Sigmoid colon (tissue), 7 donors: Measurements from ENCODE around the gene HSD3B1. TPM values are rescaled to one million over a fixed set of nuclear protein-coding genes. Genes with fewer than 3 reads are reported as not detected.
"Not testable (repeated sequence)": the region's sequence is repeated elsewhere in the genome, so short reads cannot be mapped to it uniquely, and the experiment has no call there.

Source experiments
- DNase-seq: peaks from one replicate; pipeline ENCODE4 v3.0.0-alpha.2; 2019
- H3K27ac ChIP-seq, 4 donors: fragments of 200-600 bp; sonication (generic); one replicate each; pipeline ENCODE4 v1.5.1; 2016 to 2019; ENCODE audit warnings: mild to moderate bottlenecking in 1 of 4
- H3K27me3 ChIP-seq, 3 donors: fragments of 200-600 bp; sonication (generic); one replicate each; pipeline ENCODE4 v1.5.1; 2019; ENCODE audit warnings: mild to moderate bottlenecking in 1 of 3
- H3K36me3 ChIP-seq, 4 donors: fragments of 200-600 bp; sonication (generic); one replicate each; pipeline ENCODE4 v1.5.1; 2016 to 2019
- H3K4me1 ChIP-seq, 4 donors: fragments of 200-600 bp; sonication (generic); one replicate each; pipeline ENCODE4 v1.5.1; 2017 to 2019
- H3K4me3 ChIP-seq, 4 donors: fragments of 200-600 bp; sonication (generic); one replicate each; pipeline ENCODE4 v1.5.1; 2017 to 2019; ENCODE audit warnings: mild to moderate bottlenecking in 2 of 4, moderate library complexity in 1 of 4
- H3K9me3 ChIP-seq, 4 donors: fragments of 200-600 bp in 3 of 4; sonication (generic) in 3 of 4; one replicate each; pipeline versions ENCODE4 v1.5.1 to v1.6.1; 2013 to 2019
- EP300 ChIP-seq, 4 donors: sonication (generic); formaldehyde crosslinking; IDR thresholded peaks; one replicate each; pipeline ENCODE4 v1.6.1; 2017; ENCODE audit warnings: antibody characterized with exemption in 4 of 4
- POLR2A ChIP-seq, 2 donors: fragments of 450-650 bp; IDR thresholded peaks; one replicate each; pipeline ENCODE4 v1.6.1; 2016; ENCODE audit warnings: antibody characterized with exemption in 2 of 2, mild to moderate bottlenecking in 2 of 2, moderate library complexity in 2 of 2
- POLR2AphosphoS5 ChIP-seq, 4 donors: sonication (generic); formaldehyde crosslinking; IDR thresholded peaks; one replicate each; pipeline ENCODE4 v1.6.1; 2017; ENCODE audit warnings: antibody characterized with exemption in 4 of 4
- WGBS, 2 donors: extraction: QIAGEN DNeasy Blood & Tissue Kit; methylation state at CpG; one replicate each; pipeline ENCODE4 v1.1.7; 2013; 5-methylcytosine and 5-hydroxymethylcytosine counted together
- intact Hi-C: fragments of 100-400 bp; cut with DNase I; formaldehyde crosslinking; loops from one replicate; pipeline ENCODE4 v1.15.1; 2023
- polyA plus RNA-seq, 3 donors: library from polyadenylated mRNA; stranded (reverse); fragments of 200-250 nt; gene quantifications; one replicate each; pipeline ENCODE4 v1.2.3, GENCODE V29; 2013
- total RNA-seq, 4 donors: library from RNA; depleted of rRNA; stranded (reverse); fragments of >200 nt; gene quantifications; one replicate each; pipeline ENCODE4 v1.1.0, GENCODE V29; 2016
- TF ChIP-seq, protein P1 (sequence below), 4 experiments: fragments of 450-650 bp in 3 of 4; fragments of 200-600 bp in 1 of 4; IDR thresholded peaks; one replicate each; pipeline ENCODE4 v1.5.1; 2016 to 2019; ENCODE audit warnings: antibody characterized with exemption in 4 of 4, mild to moderate bottlenecking in 3 of 4, moderate library complexity in 2 of 4
- donor health status: healthy with polysubstance abuse.
- donor health status: Bipolar disorder and iron deficiency.
- donor health status: healthy.

The HSD3B1 gene
- total and polyA plus RNA-seq, 7 donors, result 0.06 TPM; not detected in 6

DNA sequence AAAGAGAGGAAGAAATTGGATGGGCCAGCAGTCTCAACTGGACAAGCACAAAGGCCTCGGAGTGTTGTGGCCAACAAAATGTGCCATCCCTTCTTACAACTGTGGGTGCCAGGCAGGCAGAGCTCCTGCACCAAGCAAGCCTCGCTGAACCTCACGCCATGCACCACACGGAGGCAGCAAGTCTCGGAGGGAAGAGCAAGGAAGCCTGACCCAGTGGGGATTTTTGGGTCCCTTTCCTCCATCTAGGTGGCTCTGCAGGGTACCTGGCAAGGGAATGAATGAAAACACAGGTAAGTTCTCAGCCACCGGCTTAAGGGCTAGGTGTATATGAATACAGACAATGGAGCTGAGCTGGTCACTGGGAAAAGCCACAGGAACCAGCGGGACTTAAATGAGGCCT, 40.8 kb downstream of the HSD3B1 start:
- Histone ChIP-seq H3K36me3 (no peaks in the 10 kb centered on the region), H3K27ac (no peak overlapping the region), H3K4me3 (no peak overlapping the region), H3K27me3 (no peaks in the 10 kb centered on the region), H3K9me3 (no peaks in the 10 kb centered on the region), H3K4me1 (no peaks in the 10 kb centered on the region)
- intact Hi-C loops, result no loop called here
- no peak for TF ChIP-seq EP300 (IDR thresholded peaks at IDR 0.05)
- TF ChIP-seq POLR2AphosphoS5 (IDR thresholded peaks at IDR 0.05), result no peak
- TF ChIP-seq, protein P1, sequence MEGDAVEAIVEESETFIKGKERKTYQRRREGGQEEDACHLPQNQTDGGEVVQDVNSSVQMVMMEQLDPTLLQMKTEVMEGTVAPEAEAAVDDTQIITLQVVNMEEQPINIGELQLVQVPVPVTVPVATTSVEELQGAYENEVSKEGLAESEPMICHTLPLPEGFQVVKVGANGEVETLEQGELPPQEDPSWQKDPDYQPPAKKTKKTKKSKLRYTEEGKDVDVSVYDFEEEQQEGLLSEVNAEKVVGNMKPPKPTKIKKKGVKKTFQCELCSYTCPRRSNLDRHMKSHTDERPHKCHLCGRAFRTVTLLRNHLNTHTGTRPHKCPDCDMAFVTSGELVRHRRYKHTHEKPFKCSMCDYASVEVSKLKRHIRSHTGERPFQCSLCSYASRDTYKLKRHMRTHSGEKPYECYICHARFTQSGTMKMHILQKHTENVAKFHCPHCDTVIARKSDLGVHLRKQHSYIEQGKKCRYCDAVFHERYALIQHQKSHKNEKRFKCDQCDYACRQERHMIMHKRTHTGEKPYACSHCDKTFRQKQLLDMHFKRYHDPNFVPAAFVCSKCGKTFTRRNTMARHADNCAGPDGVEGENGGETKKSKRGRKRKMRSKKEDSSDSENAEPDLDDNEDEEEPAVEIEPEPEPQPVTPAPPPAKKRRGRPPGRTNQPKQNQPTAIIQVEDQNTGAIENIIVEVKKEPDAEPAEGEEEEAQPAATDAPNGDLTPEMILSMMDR (IDR thresholded peaks at IDR 0.05), result no peak
- no peak for TF ChIP-seq POLR2A (IDR thresholded peaks at IDR 0.05)
- no peak for DNase-seq
- 93% methylated on average over 7 of the region's 7 CpGs for whole genome bisulfite sequencing, 2 donors

DNA sequence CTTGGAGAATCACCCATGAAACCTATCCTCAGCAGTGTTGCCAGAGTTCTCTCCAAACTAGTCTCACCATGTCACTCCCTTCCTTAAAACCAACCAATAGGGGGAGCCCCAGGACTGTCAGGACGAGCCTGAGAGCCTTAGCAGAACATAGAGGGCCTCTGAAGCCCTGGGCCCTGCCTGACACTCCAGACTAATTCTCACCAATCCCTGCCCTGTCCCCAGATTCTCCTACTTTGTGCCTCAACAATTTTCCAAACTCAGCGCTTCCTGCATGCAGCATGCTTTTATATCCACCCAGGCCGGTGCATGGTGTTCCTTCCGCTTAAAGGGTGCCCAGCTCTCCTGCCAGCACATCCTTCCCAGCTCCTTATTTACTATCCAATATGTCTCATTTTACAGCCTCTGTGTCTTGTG, 42.7 kb downstream of the HSD3B1 start:
- 66 to 68% methylated on average over 4 of the region's 4 CpGs for WGBS, 2 donors

DNA sequence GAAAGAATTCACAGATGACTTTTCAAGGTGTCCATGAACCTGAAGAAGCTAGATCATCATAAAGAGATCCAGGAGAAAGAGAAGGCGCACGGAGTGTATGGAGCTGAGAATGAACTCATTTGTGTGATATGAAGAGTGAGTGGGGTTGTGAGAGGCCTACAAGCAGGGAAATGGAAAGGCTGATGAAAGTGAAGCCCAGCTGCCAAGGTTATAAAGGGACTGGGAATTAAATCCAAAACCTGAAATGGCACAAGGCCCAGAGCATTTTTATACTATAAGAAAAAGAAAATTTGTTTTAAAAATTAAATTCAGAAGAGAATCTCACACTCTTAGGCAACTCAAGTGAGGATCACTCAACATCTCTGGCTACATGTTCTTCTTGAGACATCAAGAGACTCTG, 43.4 kb downstream of the HSD3B1 start:
- no peaks in the 10 kb centered on the region for H3K9me3 ChIP-seq
- intact Hi-C loops, result no loop called here
- no peak overlapping the region for H3K4me3 ChIP-seq
- H3K27ac ChIP-seq, result no peak overlapping the region
- 91 to 92% methylated on average over 2 of the region's 2 CpGs for WGBS, 2 donors
- no peaks in the 10 kb centered on the region for H3K4me1 ChIP-seq
- DNase-seq, result no peak
- no peaks in the 10 kb centered on the region for H3K36me3 ChIP-seq
- no peaks in the 10 kb centered on the region for H3K27me3 ChIP-seq
- TF ChIP-seq EP300 (IDR thresholded peaks at IDR 0.05) (no peak), POLR2AphosphoS5 (IDR thresholded peaks at IDR 0.05) (no peak), POLR2A (IDR thresholded peaks at IDR 0.05) (no peak)
- TF ChIP-seq, protein P1 (IDR thresholded peaks at IDR 0.05), result no peak

More for the DNA sequence above, 42.7 kb downstream of the HSD3B1 start:
- Histone ChIP-seq H3K27me3 (no peaks in the 10 kb centered on the region), H3K27ac (no peak overlapping the region), H3K36me3 (no peaks in the 10 kb centered on the region), H3K4me3 (no peak overlapping the region), H3K9me3 (no peaks in the 10 kb centered on the region), H3K4me1 (no peaks in the 10 kb centered on the region)
- no peak for TF ChIP-seq POLR2A (IDR thresholded peaks at IDR 0.05)
- TF ChIP-seq, protein P1 (IDR thresholded peaks at IDR 0.05), result peak in 1 of 4 experiments; percentile 5
- intact Hi-C loops, result no loop called here
- no peak for DNase-seq

DNA sequence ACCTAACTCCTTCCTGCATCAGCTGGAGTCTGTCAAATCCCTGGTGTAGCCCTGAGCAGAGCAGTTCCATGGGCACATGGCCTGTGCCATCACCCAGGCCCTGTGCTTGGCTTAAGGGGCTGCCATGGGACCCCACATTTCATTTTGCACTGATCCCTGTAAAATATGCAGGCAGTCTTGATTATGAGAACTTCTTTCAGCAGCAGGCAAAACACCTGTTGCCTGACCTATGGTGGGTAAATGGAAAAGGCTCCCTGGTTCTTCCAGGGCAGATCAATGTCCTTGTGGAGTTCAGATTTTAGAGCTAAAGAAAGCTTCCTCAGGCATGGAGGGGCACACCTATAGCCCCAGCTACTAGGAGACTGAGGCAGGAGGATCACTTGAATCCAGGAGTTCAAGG, 44.2 kb downstream of the HSD3B1 start:
- TF ChIP-seq EP300 (IDR thresholded peaks at IDR 0.05) (no peak), POLR2AphosphoS5 (IDR thresholded peaks at IDR 0.05) (no peak), POLR2A (IDR thresholded peaks at IDR 0.05) (no peak)
- TF ChIP-seq, protein P1 (IDR thresholded peaks at IDR 0.05), result no peak
- H3K27ac ChIP-seq, result no peak overlapping the region
- intact Hi-C loops, result no loop called here
- no peak for DNase-seq
- H3K27me3 ChIP-seq, result no peaks in the 10 kb centered on the region
- no peaks in the 10 kb centered on the region for H3K36me3 ChIP-seq
- no peaks in the 10 kb centered on the region for H3K9me3 ChIP-seq
- no peaks in the 10 kb centered on the region for H3K4me1 ChIP-seq
- H3K4me3 ChIP-seq, result no peak overlapping the region

DNA sequence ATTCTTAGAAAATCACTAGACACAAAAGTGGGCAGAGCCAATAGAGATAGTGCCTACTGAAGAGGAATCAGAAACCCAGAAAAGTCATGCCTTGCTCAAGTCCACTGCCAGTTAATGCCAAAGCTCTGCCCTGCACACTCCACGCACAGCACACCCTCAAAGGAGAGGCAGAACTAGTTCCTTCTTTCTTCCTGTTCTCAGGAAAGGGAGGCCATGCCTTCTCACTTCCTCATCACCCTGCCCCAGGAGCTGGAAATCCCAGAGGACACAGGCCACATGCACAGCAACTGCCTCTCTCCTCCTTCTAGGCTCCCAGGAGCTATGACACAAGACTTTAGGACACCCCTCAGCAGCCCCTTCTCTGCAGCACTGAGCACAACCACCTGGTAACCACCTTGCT, 45.6 kb downstream of the HSD3B1 start:
- H3K27ac ChIP-seq, H3K4me1 ChIP-seq, H3K9me3 ChIP-seq, intact Hi-C loops, H3K4me3 ChIP-seq, DNase-seq, H3K27me3 ChIP-seq, H3K36me3 ChIP-seq: not testable (repeated sequence)
- WGBS, 2 donors, result 56 to 60% methylated on average over 1 of the region's 1 CpG

DNA sequence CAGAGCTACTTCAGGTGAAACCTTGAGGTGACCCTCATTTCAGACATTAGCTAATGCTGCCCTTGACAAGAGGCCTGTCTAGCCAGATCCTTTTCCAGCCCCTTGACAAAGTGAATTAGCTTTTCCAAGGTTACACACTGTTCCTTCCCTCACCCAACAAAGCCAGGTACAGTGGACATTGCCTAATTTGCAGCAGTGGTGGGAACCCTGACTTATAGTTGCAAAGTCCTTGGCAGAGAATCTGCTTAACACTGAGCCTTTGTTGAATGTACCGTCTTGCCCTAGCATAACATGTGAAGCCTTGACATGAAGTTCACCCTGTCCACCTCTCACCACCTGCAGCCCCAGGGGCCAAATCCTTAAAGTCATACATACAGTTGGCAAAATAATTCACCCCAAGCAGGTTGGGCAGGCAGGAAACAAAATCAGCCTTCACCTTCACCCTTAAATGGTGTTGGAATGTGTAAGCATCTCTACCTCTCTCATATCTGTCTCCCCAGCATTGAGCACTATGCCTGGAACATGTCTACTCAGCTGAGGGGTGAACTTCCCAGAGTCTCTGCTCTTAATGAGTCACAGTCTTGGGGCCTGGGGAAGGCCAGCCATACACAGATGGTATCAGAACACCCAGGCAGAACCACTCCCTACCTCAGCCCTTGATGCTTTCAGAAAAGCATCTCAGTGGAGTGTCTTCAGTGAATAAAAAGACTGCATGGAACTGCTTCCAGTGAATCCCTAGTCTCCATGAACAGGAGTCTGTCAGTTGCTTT, 46.5 kb downstream of the HSD3B1 start:
- H3K4me3 ChIP-seq, intact Hi-C loops, H3K27ac ChIP-seq, H3K9me3 ChIP-seq, DNase-seq, H3K4me1 ChIP-seq, H3K36me3 ChIP-seq, H3K27me3 ChIP-seq: not testable (repeated sequence)
- 49 to 89% methylated on average over 1 of the region's 1 CpG for WGBS, 2 donors
